Panc1 (cell line): Measurements from ENCODE around the gene GNMT.

Experiments
- POLR2AphosphoS5 ChIP-seq: IDR thresholded peaks from 2 replicates; pipeline ENCODE4 v1.6.1; 2012; ENCODE audit warnings: mild to moderate bottlenecking, low read depth, low read length, moderate library complexity
- SIN3A ChIP-seq: IDR thresholded peaks from 2 replicates; pipeline ENCODE4 v1.6.1; 2012; ENCODE audit warnings: low read depth, mild to moderate bottlenecking, low read length, moderate library complexity, borderline replicate concordance; ENCODE audit not compliant: insufficient read depth
- TCF7L2 ChIP-seq: IDR thresholded peaks from 2 replicates; pipeline ENCODE4 v1.6.1; 2011; ENCODE audit warnings: mild to moderate bottlenecking, low read depth, low read length, inconsistent platforms
- TF ChIP-seq, protein P1 (sequence below): fragments of 450-650 bp; IDR thresholded peaks from 2 replicates; pipeline ENCODE4 v1.5.1; 2017; ENCODE audit warnings: mild to moderate bottlenecking
- TF ChIP-seq, protein P2 (sequence below), 2 experiments: IDR thresholded peaks; 2 replicates each; pipeline ENCODE4 v1.6.1; 2011 to 2012; ENCODE audit warnings: low read depth in 2 of 2, control low read depth in 1 of 2, low read length in 1 of 2, mild to moderate bottlenecking in 1 of 2, moderate library complexity in 1 of 2; ENCODE audit not compliant: insufficient read depth in 1 of 2

DNA sequence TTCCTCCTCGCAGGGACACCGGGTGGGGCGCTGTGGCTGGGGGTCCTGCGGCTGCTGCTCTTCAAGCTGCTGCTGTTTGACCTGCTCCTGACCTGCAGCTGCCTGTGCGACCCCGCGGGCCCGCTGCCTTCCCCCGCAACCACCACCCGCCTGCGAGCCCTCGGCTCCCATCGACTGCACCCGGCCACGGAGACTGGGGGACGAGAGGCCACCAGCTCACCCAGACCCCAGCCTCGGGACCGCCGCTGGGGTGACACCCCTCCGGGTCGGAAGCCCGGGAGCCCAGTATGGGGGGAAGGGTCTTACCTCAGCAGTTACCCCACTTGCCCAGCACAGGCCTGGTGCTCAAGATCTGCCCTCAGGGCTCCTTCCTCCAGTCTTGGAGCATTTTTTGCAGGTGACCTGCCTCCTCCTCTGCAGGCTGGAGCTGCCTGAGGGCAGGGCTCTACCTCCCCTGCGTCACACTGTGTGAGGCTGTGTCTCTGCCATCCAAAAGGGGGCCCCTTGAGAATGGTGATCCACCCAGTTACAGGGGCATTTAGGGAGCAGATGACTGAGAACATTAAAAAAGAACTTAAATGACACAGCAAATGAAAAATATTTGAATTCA lies 35.2 kb upstream of the GNMT start:
- TF ChIP-seq, protein P1, sequence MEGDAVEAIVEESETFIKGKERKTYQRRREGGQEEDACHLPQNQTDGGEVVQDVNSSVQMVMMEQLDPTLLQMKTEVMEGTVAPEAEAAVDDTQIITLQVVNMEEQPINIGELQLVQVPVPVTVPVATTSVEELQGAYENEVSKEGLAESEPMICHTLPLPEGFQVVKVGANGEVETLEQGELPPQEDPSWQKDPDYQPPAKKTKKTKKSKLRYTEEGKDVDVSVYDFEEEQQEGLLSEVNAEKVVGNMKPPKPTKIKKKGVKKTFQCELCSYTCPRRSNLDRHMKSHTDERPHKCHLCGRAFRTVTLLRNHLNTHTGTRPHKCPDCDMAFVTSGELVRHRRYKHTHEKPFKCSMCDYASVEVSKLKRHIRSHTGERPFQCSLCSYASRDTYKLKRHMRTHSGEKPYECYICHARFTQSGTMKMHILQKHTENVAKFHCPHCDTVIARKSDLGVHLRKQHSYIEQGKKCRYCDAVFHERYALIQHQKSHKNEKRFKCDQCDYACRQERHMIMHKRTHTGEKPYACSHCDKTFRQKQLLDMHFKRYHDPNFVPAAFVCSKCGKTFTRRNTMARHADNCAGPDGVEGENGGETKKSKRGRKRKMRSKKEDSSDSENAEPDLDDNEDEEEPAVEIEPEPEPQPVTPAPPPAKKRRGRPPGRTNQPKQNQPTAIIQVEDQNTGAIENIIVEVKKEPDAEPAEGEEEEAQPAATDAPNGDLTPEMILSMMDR, result no peak
- TF ChIP-seq POLR2AphosphoS5, result no peak
- no peak for TF ChIP-seq SIN3A
- TF ChIP-seq, protein P2, sequence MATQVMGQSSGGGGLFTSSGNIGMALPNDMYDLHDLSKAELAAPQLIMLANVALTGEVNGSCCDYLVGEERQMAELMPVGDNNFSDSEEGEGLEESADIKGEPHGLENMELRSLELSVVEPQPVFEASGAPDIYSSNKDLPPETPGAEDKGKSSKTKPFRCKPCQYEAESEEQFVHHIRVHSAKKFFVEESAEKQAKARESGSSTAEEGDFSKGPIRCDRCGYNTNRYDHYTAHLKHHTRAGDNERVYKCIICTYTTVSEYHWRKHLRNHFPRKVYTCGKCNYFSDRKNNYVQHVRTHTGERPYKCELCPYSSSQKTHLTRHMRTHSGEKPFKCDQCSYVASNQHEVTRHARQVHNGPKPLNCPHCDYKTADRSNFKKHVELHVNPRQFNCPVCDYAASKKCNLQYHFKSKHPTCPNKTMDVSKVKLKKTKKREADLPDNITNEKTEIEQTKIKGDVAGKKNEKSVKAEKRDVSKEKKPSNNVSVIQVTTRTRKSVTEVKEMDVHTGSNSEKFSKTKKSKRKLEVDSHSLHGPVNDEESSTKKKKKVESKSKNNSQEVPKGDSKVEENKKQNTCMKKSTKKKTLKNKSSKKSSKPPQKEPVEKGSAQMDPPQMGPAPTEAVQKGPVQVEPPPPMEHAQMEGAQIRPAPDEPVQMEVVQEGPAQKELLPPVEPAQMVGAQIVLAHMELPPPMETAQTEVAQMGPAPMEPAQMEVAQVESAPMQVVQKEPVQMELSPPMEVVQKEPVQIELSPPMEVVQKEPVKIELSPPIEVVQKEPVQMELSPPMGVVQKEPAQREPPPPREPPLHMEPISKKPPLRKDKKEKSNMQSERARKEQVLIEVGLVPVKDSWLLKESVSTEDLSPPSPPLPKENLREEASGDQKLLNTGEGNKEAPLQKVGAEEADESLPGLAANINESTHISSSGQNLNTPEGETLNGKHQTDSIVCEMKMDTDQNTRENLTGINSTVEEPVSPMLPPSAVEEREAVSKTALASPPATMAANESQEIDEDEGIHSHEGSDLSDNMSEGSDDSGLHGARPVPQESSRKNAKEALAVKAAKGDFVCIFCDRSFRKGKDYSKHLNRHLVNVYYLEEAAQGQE (IDR thresholded peaks at IDR 0.05; ENCODE audit: insufficient read depth in 1 of 2, low read depth in 2 of 2, low read length in 1 of 2), result no peak
- no peak for TF ChIP-seq TCF7L2
